Spleen (tissue), 11 donors: ENCODE measurements around the gene SERPINA10. TPM values are rescaled to one million over a fixed set of nuclear protein-coding genes. Genes with fewer than 3 reads are reported as not detected.
"Not testable (repeated sequence)": the region's sequence is repeated elsewhere in the genome, so short reads cannot be mapped to it uniquely, and the experiment has no call there.

Source experiments
- DNase-seq: peaks from one replicate; pipeline ENCODE4 v3.0.0-alpha.2; 2020
- H3K27ac ChIP-seq, 8 donors: fragments of 200-600 bp; sonication (generic) in 7 of 8; 1 replicate in 4 of 8; 2 replicates in 4 of 8; pipeline versions ENCODE4 v1.5.0 to v1.8.0; 2016 to 2021; ENCODE audit warnings: inconsistent platforms in 4 of 8, mild to moderate bottlenecking in 4 of 8, moderate library complexity in 1 of 8
- H3K27me3 ChIP-seq, 7 donors: fragments of 200-600 bp; sonication (generic) in 6 of 7; replicated peaks in 1 of 7; 1 replicate in 4 of 7; 2 replicates in 3 of 7; pipeline versions ENCODE4 v1.5.0 to v1.8.0; 2016 to 2021; ENCODE audit warnings: inconsistent platforms in 3 of 7, mild to moderate bottlenecking in 1 of 7
- H3K36me3 ChIP-seq, 6 donors: fragments of 200-600 bp; sonication (generic) in 5 of 6; 1 replicate in 4 of 6; 2 replicates in 2 of 6; pipeline versions ENCODE4 v1.5.0 to v1.8.0; 2016 to 2021; ENCODE audit warnings: inconsistent platforms in 2 of 6
- H3K4me1 ChIP-seq, 6 donors: fragments of 200-600 bp; sonication (generic) in 5 of 6; 1 replicate in 3 of 6; 2 replicates in 3 of 6; pipeline versions ENCODE4 v1.5.0 to v1.8.0; 2016 to 2021; ENCODE audit warnings: inconsistent platforms in 3 of 6
- H3K4me3 ChIP-seq, 8 donors: fragments of 200-600 bp; sonication (generic) in 7 of 8; 1 replicate in 4 of 8; 2 replicates in 4 of 8; pipeline versions ENCODE4 v1.5.0 to v1.8.0; 2016 to 2021; ENCODE audit warnings: inconsistent platforms in 4 of 8, mild to moderate bottlenecking in 4 of 8, moderate library complexity in 2 of 8
- H3K9me3 ChIP-seq, 8 donors: fragments of 200-600 bp; sonication (generic) in 7 of 8; 1 replicate in 4 of 8; 2 replicates in 4 of 8; pipeline versions ENCODE4 v1.5.0 to v1.8.0; 2016 to 2021; ENCODE audit warnings: inconsistent platforms in 4 of 8
- CTCF ChIP-seq, 11 experiments: fragments of 200-600 bp in 7 of 11; fragments of 450-650 bp in 4 of 11; sonication (generic) in 4 of 11; IDR thresholded peaks in 8 of 11; conservative IDR thresholded peaks in 3 of 11; 1 replicate in 7 of 11; 2 replicates in 4 of 11; pipeline versions ENCODE4 v1.4.0 to v1.8.0; 2016 to 2021; ENCODE audit warnings: antibody characterized with exemption in 11 of 11, inconsistent platforms in 4 of 11, mild to moderate bottlenecking in 1 of 11
- POLR2A ChIP-seq, 3 donors: fragments of 450-650 bp; IDR thresholded peaks; one replicate each; pipeline ENCODE4 v1.5.1; 2017; ENCODE audit warnings: antibody characterized with exemption in 3 of 3, mild to moderate bottlenecking in 1 of 3
- POLR2AphosphoS5 ChIP-seq, 3 donors: sonication (generic); formaldehyde crosslinking; IDR thresholded peaks; one replicate each; pipeline ENCODE4 v1.5.1; 2017; ENCODE audit warnings: antibody characterized with exemption in 3 of 3
- WGBS, 5 donors: extraction: QIAGEN DNeasy Blood & Tissue Kit in 3 of 5; methylation state at CpG; one replicate each; pipeline versions ENCODE4 v1.1.5 to v1.1.7; 2013 to 2018; 5-methylcytosine and 5-hydroxymethylcytosine counted together
- intact Hi-C: fragments of 100-400 bp; cut with DNase I; formaldehyde crosslinking; loops from one replicate; pipeline ENCODE4 v1.15.0; 2023; ENCODE audit warnings: low total_unique reads
- polyA plus RNA-seq, 3 donors: library from polyadenylated mRNA; stranded (reverse); fragments of 200-250 nt; gene quantifications; one replicate each; pipeline ENCODE4 v1.2.1, GENCODE V29; 2013
- total RNA-seq, 7 donors: library from RNA; depleted of rRNA in 3 of 7; stranded (reverse); fragments of >200 nt in 3 of 7; fragmentation: NEBNext Ultra II Directional in 4 of 7; extraction: Animal tissue kit (Norgen Biotek cat#: 25700) in 4 of 7; gene quantifications; one replicate each; pipeline versions ENCODE4 v1.1.0 to v1.2.1, GENCODE V29; 2016 to 2021
- donor health status: healthy with polysubstance abuse.
- donor health status: DM: no; HTN: no; CAD: no; lungs with moderate emphysema.
- donor health status: DM: no; HTN: no; CAD: no.
- donor health status: Bipolar disorder and iron deficiency.
- donor health status: healthy.
- donor health status: DM: no; HTN: no; CAD: no.
- donor health status: DM: yes; HTN: yes; CAD: no.

Gene SERPINA10
- total and polyA plus RNA-seq, 10 donors = not detected

DNA sequence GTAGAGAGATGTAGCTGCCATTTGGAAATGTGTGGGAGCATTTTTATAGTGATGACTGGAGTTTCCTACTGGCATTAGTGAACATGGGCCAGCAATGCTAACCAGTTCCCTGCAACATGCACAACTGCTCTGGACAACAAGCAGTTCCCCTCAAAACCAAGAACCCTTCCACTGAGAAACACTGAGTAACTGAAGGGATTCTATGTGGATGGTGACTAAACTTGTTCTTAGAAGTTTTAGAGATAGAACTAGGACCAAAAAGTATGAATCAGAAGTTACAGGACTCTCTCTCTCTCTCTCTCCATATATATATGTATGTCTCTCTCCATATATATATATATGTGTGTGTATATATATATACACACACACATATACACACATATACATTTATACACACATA, 7.9 kb downstream of the SERPINA10 start:
- H3K27me3 ChIP-seq = no peaks in the 10 kb centered on the region
- TF ChIP-seq CTCF (IDR thresholded peaks at IDR 0.05 in 8 of 11, conservative IDR thresholded peaks at IDR 0.05 in 3 of 11) (no peak), POLR2AphosphoS5 (IDR thresholded peaks at IDR 0.05) (no peak), POLR2A (IDR thresholded peaks at IDR 0.05) (no peak)

DNA sequence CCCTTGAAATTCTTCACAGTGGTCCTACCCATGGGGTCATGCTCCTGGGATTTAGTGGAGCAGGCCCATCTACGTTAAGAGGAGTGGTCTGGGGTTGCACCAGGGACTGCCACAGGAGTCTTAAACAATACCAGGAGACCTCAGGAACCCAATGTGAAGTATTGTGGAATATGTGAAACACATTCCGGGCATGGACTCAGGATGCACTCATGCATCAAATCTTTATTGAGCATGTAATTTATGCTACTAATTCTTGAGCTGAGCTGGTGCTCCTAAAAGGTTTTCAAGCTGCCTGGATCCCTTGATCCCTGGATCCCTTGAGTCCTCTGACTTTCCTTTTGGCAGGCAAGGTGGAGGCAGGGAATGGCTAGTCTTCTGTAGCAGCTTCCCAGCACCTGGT, 8.8 kb downstream of the SERPINA10 start:
- Histone ChIP-seq H3K4me1 (no peaks in the 10 kb centered on the region), H3K9me3 (no peaks in the 10 kb centered on the region), H3K4me3 (no peak overlapping the region), H3K27ac (no peak overlapping the region), H3K27me3 (no peaks in the 10 kb centered on the region), H3K36me3 (no peaks in the 10 kb centered on the region)
- no peak for DNase-seq
- TF ChIP-seq CTCF (IDR thresholded peaks at IDR 0.05 in 8 of 11, conservative IDR thresholded peaks at IDR 0.05 in 3 of 11) (no peak), POLR2A (IDR thresholded peaks at IDR 0.05) (no peak), POLR2AphosphoS5 (IDR thresholded peaks at IDR 0.05) (no peak)
- intact Hi-C loops = no loop called here
- WGBS, 5 donors = 68 to 92% (median 83%) methylated on average over 2 of the region's 2 CpGs

More for the DNA sequence above, 7.9 kb downstream of the SERPINA10 start:
- DNase-seq = no peak
- Histone ChIP-seq H3K9me3 (no peaks in the 10 kb centered on the region), H3K36me3 (no peaks in the 10 kb centered on the region), H3K4me1 (no peaks in the 10 kb centered on the region), H3K4me3 (no peak overlapping the region), H3K27ac (no peak overlapping the region)
- intact Hi-C loops = no loop called here

DNA sequence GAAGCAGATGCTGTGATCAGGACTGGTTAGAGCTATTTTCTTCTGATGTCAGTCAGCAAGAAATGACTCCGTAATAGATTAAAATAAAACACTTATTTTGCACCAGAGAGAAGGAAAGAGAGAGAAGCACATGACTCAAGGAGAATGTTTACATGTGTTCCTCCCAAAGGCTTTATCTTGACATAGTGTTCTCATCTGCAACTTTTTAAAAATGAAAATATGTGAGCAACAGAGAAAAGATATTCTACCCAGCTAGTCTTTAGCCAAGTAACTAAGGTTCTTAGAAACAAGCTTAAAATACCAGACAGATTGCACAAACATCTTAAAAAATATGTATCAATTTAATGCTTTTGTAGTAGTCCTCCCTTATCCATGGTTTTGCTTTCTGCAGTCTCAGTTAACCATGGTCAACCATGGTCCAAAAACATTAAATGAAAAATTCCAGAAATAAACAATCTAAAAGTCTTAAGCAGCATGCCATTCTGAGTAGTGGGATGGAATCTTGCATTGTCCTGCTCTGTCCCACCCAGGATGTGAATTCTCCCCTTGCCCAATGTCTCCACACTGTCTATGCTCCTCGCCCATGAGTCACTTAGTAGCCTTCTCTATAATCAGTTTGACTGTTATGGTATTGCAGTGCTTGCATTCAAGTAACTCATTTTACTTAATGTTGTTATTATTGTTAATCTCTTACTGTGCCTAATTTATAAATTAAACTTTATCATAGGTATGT, 9.9 kb downstream of the SERPINA10 start:
- TF ChIP-seq POLR2AphosphoS5 (IDR thresholded peaks at IDR 0.05) (no peak), POLR2A (IDR thresholded peaks at IDR 0.05) (no peak), CTCF (IDR thresholded peaks at IDR 0.05 in 8 of 11, conservative IDR thresholded peaks at IDR 0.05 in 3 of 11) (no peak)
- Histone ChIP-seq H3K4me3 (no peak overlapping the region), H3K9me3 (no peaks in the 10 kb centered on the region), H3K27me3 (no peaks in the 10 kb centered on the region), H3K27ac (no peak overlapping the region), H3K36me3 (no peaks in the 10 kb centered on the region), H3K4me1 (no peaks in the 10 kb centered on the region)
- WGBS, 5 donors = 72 to 93% (median 80%) methylated on average over 2 of the region's 2 CpGs
- no peak for DNase-seq
- intact Hi-C loops = no loop called here

DNA sequence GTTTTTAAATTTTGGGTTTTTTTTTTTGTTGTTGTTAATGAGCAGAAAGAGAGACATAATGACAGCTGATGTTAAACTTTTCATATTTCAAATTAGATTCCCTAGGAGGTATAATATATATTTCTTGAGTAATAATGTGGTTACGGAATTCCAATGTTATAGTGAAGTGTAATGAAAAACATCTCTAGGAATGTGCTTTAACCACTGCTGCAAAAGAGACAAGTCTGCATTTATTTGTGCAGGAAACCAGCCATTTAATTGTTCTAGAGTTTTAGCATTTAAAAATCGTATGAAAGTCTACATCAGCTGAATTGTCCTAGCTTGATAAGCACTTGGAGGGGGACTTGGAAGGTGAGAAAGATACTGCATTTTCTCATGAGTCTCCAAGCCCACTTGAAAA, 14.3 kb downstream of the SERPINA10 start:
- intact Hi-C loops = no loop called here
- DNase-seq = no peak

DNA sequence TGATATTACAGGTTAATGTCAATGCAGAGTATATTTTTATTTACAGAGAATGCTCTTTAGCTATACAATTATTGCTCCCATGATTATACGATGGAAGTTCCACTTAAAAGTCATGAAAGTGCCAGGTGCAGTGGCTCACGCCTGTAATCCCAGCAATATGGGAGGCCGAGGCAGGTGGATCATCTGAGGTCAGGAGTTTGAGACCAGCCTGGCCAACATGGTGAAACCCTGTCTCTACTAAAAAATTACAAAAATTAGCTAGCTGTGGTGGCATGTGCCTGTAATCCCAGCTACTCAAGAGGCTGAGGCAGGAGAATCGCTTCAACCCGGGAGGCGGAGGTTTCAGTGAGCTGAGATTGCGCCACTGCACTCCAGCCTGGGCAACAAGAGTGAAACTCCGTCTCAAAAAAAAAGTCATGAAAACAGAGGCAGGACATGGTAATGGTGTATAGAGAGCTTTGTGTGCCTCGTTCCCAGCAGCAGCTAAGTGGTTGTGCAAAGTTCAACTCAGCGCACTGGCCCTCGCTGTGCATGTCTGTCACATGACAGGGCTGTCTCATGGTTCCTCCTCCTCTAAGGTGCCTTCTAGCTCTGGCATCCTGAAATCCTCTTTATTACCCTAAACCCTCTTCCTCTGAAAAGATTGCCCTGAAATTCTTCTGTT, 16.0 kb downstream of the SERPINA10 start:
- H3K4me3 ChIP-seq, intact Hi-C loops, H3K36me3 ChIP-seq, H3K27ac ChIP-seq, H3K27me3 ChIP-seq, H3K9me3 ChIP-seq, DNase-seq, H3K4me1 ChIP-seq: not testable (repeated sequence)
- 78 to 90% (median 83%) methylated on average over 11 of the region's 11 CpGs for WGBS, 5 donors

More for the DNA sequence above, 14.3 kb downstream of the SERPINA10 start:
- Histone ChIP-seq H3K9me3 (no peaks in the 10 kb centered on the region), H3K27me3 (no peaks in the 10 kb centered on the region), H3K27ac (no peak overlapping the region), H3K4me1 (no peaks in the 10 kb centered on the region), H3K36me3 (no peaks in the 10 kb centered on the region), H3K4me3 (no peak overlapping the region)
- TF ChIP-seq POLR2A (IDR thresholded peaks at IDR 0.05) (no peak), CTCF (IDR thresholded peaks at IDR 0.05 in 8 of 11, conservative IDR thresholded peaks at IDR 0.05 in 3 of 11) (no peak), POLR2AphosphoS5 (IDR thresholded peaks at IDR 0.05) (no peak)
- 57 to 77% (median 67%) methylated on average over 2 of the region's 2 CpGs for WGBS, 5 donors
